ENCODE data around the gene ASCC3. TPM values are rescaled to one million over a fixed set of nuclear protein-coding genes. Genes with fewer than 3 reads are reported as not detected.

The ASCC3 gene
- total RNA-seq, 1 experiment from 2014 or later, result 40.5 TPM

GRCh38 chr6:100905067-100905466 is 23.9 kb upstream of the ASCC3 start:
- Histone ChIP-seq H3K9me3 (ENCODE audit: control insufficient read depth in 1 of 2, insufficient read depth in 1 of 2, low read depth in 1 of 2, low read length in 2 of 2) (no peaks in the 10 kb centered on the region), H3K4me3 (replicated peaks in 1 of 2; ENCODE audit: low read depth in 1 of 2, low read length in 2 of 2) (no peak overlapping the region), H3K36me3 (ENCODE audit: control insufficient read depth in 1 of 2, insufficient read depth in 2 of 2, low read length in 2 of 2) (no peaks in the 10 kb centered on the region), H3K27ac (ENCODE audit: low read depth, low read length) (no peak overlapping the region), H3K9ac (ENCODE audit: low read length) (no peak overlapping the region), H3K4me1 (ENCODE audit: control insufficient read depth in 1 of 2, insufficient read depth in 2 of 2, low read length in 2 of 2) (no peaks in the 10 kb centered on the region), H3K27me3 (ENCODE audit: insufficient read depth, low read length) (no peaks in the 10 kb centered on the region), H2AFZ (ENCODE audit: low read depth, low read length, poor library complexity, severe bottlenecking) (no peak overlapping the region), H3K9me2 (ENCODE audit: insufficient read depth) (no peaks in the 10 kb centered on the region), H3K4me2 (ENCODE audit: low read length) (no peak overlapping the region), H3K79me2 (ENCODE audit: insufficient read depth, low read length) (no peaks in the 10 kb centered on the region), H4K20me1 (ENCODE audit: insufficient read depth) (no peaks in the 10 kb centered on the region)
- RAD21 ChIA-PET (ENCODE audit: low non-redundant PET in 1 of 2, low total read pairs in 2 of 2, uncharacterized antibody in 2 of 2, unreplicated experiment in 2 of 2), result no interaction called here
- DNase-seq (ENCODE audit: low read depth, low spot score), result no peak
- intact Hi-C loops (cut with micrococcal nuclease), result no loop called here
- TF ChIP-seq RAD21 (IDR thresholded peaks at IDR 0.05; ENCODE audit: low read depth), result no peak
- TF ChIP-seq EZH2phosphoT487 (IDR thresholded peaks at IDR 0.05; ENCODE audit: borderline replicate concordance), result no peak
- TF ChIP-seq YY1 (IDR thresholded peaks at IDR 0.05; ENCODE audit: extremely low read depth, insufficient replicate concordance, low read depth, low read length), result no peak
- no peak for TF ChIP-seq REST (IDR thresholded peaks at IDR 0.05; ENCODE audit: low read depth)
- TF ChIP-seq SP1 (IDR thresholded peaks at IDR 0.05; ENCODE audit: low read depth), result no peak
- no peak for TF ChIP-seq SIN3A (IDR thresholded peaks at IDR 0.05; ENCODE audit: low read depth)
- no peak for TF ChIP-seq MAX (IDR thresholded peaks at IDR 0.05)
- TF ChIP-seq TCF7L2 (IDR thresholded peaks at IDR 0.05; ENCODE audit: borderline replicate concordance, extremely low read depth, insufficient read depth, insufficient read length), result no peak
- TF ChIP-seq EZH2 (IDR thresholded peaks at IDR 0.05), result no peak
- TF ChIP-seq CBX3 (IDR thresholded peaks at IDR 0.05; ENCODE audit: low read depth), result no peak
- no peak for TF ChIP-seq ZFX (IDR thresholded peaks at IDR 0.05)
- no peak for TF ChIP-seq POLR2AphosphoS5 (IDR thresholded peaks at IDR 0.05; ENCODE audit: low read depth, low read length)
- POLR2A ChIA-PET, result no interaction called here
- no peak for ATAC-seq
- CTCF ChIA-PET, result interaction anchor here (1.1 kb wide), 1 partner anchor 121 kb away, joined by 4 read pairs; no protein-coding TSS in a partner anchor
- BruUV-seq (replicated peaks), result no TSS peak

Data from HCT116 (cell line).